ENCODE data around the gene PRKCE. TPM values are rescaled to one million over a fixed set of nuclear protein-coding genes. Genes with fewer than 3 reads are reported as not detected.

Gene PRKCE
- total and polyA plus RNA-seq, 2 donors (not counting 1 experiment from before 2014, with no cell fraction given) = 14.1 to 19.0 TPM

DNA sequence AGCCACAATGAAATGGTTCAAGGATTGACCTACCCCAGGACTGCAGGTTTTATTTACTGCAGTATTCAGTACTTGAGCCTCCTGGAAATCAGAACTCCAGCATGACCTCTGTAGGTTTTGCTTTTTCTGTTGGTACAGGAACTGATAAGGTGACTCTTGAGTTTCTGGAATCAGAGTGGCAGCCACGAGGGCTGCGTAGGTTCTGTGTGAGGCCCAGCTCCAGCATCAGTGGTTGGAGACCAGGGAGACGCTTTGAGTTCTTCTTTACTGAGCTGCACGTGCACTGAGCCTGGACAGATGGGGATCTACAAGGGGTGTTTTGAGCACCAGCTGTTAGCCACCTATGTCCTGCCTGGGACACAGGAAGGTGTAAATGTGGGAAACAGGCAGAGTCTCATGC lies 423.0 kb downstream of the PRKCE start:
- Histone ChIP-seq H3K4me1 (ENCODE audit: control insufficient read depth, extremely low read depth, insufficient read depth, low read length) (peaks cover 26% of the 10 kb centered on the region), H3K4me2 (ENCODE audit: extremely low read depth, insufficient read depth, low read length) (no peak overlapping the region), H3K9me3 (ENCODE audit: control insufficient read depth, insufficient read depth, low read depth, low read length) (no peaks in the 10 kb centered on the region), H3K4me3 (replicated peaks in 1 of 4; ENCODE audit: control extremely low read depth in 1 of 4, insufficient read depth in 1 of 4, low read depth in 3 of 4, low read length in 4 of 4) (no peak overlapping the region), H3K9ac (ENCODE audit: insufficient read depth, low read length) (no peak overlapping the region), H3K27me3 (ENCODE audit: control insufficient read depth, insufficient read depth, low read length) (no peaks in the 10 kb centered on the region), H3K36me3 (ENCODE audit: control insufficient read depth, insufficient read depth, low read length) (no peaks in the 10 kb centered on the region), H3K79me2 (ENCODE audit: control insufficient read depth, insufficient read depth, low read length) (no peaks in the 10 kb centered on the region), H2AFZ (ENCODE audit: low read length) (no peak overlapping the region), H4K20me1 (ENCODE audit: control insufficient read depth, extremely low read depth, insufficient read depth, low read length) (no peaks in the 10 kb centered on the region), H3K27ac (ENCODE audit: insufficient read depth, low read length) (no peak overlapping the region)
- DNase-seq (ENCODE audit: low read depth in 2 of 2) = no peak
- no peak for TF ChIP-seq EZH2 (IDR thresholded peaks at IDR 0.05; ENCODE audit: low read length, missing control alignments)
- TF ChIP-seq, protein P1, sequence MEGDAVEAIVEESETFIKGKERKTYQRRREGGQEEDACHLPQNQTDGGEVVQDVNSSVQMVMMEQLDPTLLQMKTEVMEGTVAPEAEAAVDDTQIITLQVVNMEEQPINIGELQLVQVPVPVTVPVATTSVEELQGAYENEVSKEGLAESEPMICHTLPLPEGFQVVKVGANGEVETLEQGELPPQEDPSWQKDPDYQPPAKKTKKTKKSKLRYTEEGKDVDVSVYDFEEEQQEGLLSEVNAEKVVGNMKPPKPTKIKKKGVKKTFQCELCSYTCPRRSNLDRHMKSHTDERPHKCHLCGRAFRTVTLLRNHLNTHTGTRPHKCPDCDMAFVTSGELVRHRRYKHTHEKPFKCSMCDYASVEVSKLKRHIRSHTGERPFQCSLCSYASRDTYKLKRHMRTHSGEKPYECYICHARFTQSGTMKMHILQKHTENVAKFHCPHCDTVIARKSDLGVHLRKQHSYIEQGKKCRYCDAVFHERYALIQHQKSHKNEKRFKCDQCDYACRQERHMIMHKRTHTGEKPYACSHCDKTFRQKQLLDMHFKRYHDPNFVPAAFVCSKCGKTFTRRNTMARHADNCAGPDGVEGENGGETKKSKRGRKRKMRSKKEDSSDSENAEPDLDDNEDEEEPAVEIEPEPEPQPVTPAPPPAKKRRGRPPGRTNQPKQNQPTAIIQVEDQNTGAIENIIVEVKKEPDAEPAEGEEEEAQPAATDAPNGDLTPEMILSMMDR (conservative IDR thresholded peaks at IDR 0.05 in 1 of 2, IDR thresholded peaks at IDR 0.05 in 1 of 2; ENCODE audit: low read depth in 1 of 2, low read length in 2 of 2) = no peak

DNA sequence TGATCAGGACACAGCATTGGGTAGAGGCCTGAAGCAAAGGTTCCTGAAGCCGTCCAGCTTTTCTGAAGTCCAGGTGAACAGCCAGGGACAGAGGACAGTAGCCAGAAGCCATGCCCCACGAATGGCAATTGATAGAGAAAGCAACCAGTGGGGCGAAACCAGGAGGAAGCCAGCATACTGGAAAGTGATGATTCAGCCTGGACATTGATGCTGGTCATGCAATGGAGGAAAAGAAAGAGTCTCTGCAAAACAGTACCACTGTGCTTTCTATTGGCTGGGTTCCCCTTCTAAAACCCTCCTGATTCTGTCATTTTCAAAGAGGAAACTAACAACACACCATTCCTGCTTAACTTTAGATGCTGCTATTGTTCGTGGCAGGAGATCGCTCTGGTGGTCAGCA lies 424.4 kb downstream of the PRKCE start:
- H3K9me3 ChIP-seq (ENCODE audit: control insufficient read depth, insufficient read depth, low read depth, low read length) = no peaks in the 10 kb centered on the region
- H3K4me1 ChIP-seq (ENCODE audit: control insufficient read depth, extremely low read depth, insufficient read depth, low read length) = peaks cover 26% of the 10 kb centered on the region
- no peaks in the 10 kb centered on the region for H3K27me3 ChIP-seq (ENCODE audit: control insufficient read depth, insufficient read depth, low read length)
- peak in 1 of 2 donors; percentile 34 for DNase-seq (ENCODE audit: low read depth in 2 of 2)
- H3K4me3 ChIP-seq (replicated peaks in 1 of 4; ENCODE audit: control extremely low read depth in 1 of 4, insufficient read depth in 1 of 4, low read depth in 3 of 4, low read length in 4 of 4) = no peak overlapping the region
- H3K4me2 ChIP-seq (ENCODE audit: extremely low read depth, insufficient read depth, low read length) = peak overlapping the region; percentile 36
- no peaks in the 10 kb centered on the region for H4K20me1 ChIP-seq (ENCODE audit: control insufficient read depth, extremely low read depth, insufficient read depth, low read length)
- no peaks in the 10 kb centered on the region for H3K79me2 ChIP-seq (ENCODE audit: control insufficient read depth, insufficient read depth, low read length)
- H2AFZ ChIP-seq (ENCODE audit: low read length) = no peak overlapping the region
- H3K9ac ChIP-seq (ENCODE audit: insufficient read depth, low read length) = no peak overlapping the region
- no peak for TF ChIP-seq EZH2 (IDR thresholded peaks at IDR 0.05; ENCODE audit: low read length, missing control alignments)
- TF ChIP-seq, protein P1 (conservative IDR thresholded peaks at IDR 0.05 in 1 of 2, IDR thresholded peaks at IDR 0.05 in 1 of 2; ENCODE audit: low read depth in 1 of 2, low read length in 2 of 2) = no peak
- peak overlapping the region; percentile 52 for H3K27ac ChIP-seq (ENCODE audit: insufficient read depth, low read length)
- no peaks in the 10 kb centered on the region for H3K36me3 ChIP-seq (ENCODE audit: control insufficient read depth, insufficient read depth, low read length)

DNA sequence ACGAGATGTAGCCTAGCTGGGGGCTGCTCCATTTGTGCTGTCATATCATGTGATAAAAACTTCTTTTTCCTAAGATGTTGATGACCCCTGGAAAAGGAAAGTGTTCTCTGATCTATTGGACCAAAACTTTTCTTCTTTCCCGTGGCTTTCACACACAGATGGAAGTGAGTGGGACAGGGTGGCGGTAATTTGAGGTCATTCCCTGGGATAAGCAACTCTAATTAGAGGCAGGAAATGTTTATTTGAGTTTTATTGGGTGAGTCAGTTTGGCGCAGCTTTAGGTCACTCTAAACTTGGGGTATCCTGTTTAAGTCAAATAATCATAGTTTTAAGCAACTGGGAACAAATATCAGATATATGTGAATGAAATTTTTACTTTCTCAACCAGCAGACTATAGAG lies 424.8 kb downstream of the PRKCE start:
- Histone ChIP-seq H3K27ac (ENCODE audit: insufficient read depth, low read length) (peak overlapping the region; percentile 52), H3K9me3 (ENCODE audit: control insufficient read depth, insufficient read depth, low read depth, low read length) (no peaks in the 10 kb centered on the region), H4K20me1 (ENCODE audit: control insufficient read depth, extremely low read depth, insufficient read depth, low read length) (no peaks in the 10 kb centered on the region), H3K27me3 (ENCODE audit: control insufficient read depth, insufficient read depth, low read length) (no peaks in the 10 kb centered on the region), H3K4me3 (replicated peaks in 1 of 4; ENCODE audit: control extremely low read depth in 1 of 4, insufficient read depth in 1 of 4, low read depth in 3 of 4, low read length in 4 of 4) (no peak overlapping the region), H2AFZ (ENCODE audit: low read length) (no peak overlapping the region), H3K4me1 (ENCODE audit: control insufficient read depth, extremely low read depth, insufficient read depth, low read length) (peaks cover 26% of the 10 kb centered on the region), H3K79me2 (ENCODE audit: control insufficient read depth, insufficient read depth, low read length) (no peaks in the 10 kb centered on the region), H3K9ac (ENCODE audit: insufficient read depth, low read length) (no peak overlapping the region), H3K4me2 (ENCODE audit: extremely low read depth, insufficient read depth, low read length) (peak overlapping the region; percentile 36), H3K36me3 (ENCODE audit: control insufficient read depth, insufficient read depth, low read length) (no peaks in the 10 kb centered on the region)
- TF ChIP-seq EZH2 (IDR thresholded peaks at IDR 0.05; ENCODE audit: low read length, missing control alignments) = no peak
- TF ChIP-seq, protein P1 (conservative IDR thresholded peaks at IDR 0.05 in 1 of 2, IDR thresholded peaks at IDR 0.05 in 1 of 2; ENCODE audit: low read depth in 1 of 2, low read length in 2 of 2) = no peak
- peak; percentile 57 to 74 for DNase-seq (ENCODE audit: low read depth in 2 of 2)

All from fibroblast of lung (primary cell).